ENCODE data around the gene HLA-DMB.

DNA sequence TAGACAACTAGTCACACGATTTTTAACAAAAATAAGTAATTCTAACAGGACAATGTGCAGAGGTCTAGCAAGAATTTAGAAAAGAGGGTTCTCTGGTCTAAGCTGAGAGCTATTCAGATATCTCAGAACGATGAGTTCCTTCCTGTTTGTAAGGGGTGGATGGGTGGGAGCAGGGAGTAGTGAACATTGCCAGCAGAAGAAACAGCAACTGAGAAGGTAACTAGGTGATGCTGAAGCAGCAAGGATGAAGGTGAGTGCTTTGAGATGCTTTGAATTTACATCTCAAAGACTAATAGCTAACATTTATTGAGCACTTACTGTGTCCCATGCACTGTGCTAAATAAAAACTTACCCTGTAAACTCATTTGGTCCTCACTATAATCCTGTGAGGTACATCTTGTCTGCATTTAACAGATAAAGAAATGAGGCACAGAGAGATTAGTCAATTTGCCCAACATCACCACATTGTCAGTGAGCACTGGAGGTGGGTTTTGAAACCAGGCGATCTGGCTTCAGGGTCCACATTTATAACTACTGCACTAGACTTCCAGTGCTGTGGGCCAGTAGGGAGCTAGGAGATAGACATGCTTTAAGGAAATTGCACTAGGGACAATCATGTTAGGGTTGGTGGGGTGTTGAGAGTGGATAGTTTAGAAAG, 43.3 kb upstream of the HLA-DMB start:
- TF ChIP-seq, protein P1, sequence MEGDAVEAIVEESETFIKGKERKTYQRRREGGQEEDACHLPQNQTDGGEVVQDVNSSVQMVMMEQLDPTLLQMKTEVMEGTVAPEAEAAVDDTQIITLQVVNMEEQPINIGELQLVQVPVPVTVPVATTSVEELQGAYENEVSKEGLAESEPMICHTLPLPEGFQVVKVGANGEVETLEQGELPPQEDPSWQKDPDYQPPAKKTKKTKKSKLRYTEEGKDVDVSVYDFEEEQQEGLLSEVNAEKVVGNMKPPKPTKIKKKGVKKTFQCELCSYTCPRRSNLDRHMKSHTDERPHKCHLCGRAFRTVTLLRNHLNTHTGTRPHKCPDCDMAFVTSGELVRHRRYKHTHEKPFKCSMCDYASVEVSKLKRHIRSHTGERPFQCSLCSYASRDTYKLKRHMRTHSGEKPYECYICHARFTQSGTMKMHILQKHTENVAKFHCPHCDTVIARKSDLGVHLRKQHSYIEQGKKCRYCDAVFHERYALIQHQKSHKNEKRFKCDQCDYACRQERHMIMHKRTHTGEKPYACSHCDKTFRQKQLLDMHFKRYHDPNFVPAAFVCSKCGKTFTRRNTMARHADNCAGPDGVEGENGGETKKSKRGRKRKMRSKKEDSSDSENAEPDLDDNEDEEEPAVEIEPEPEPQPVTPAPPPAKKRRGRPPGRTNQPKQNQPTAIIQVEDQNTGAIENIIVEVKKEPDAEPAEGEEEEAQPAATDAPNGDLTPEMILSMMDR (conservative IDR thresholded peaks at IDR 0.05; ENCODE audit: low read depth, low read length), result no peak
- no peak for TF ChIP-seq EZH2 (IDR thresholded peaks at IDR 0.05; ENCODE audit: borderline replicate concordance, low read depth, low read length, poor library complexity, severe bottlenecking)
